Activated gamma-delta T cell treated with anti-CD3 and anti-CD28 coated beads, Interleukin-2, amount 50 U/mL, for 16 hours (primary cell): ENCODE measurements around the gene ADK.

Experiments used
- DNase-seq: peaks from one replicate; pipeline ENCODE4 v3.0.0-alpha.2; 2020; ENCODE audit warnings: low read depth

ADK gene

GRCh38 chr10:74612195-74612594 is 461.2 kb downstream of the ADK start:
- no peak for DNase-seq

GRCh38 chr10:74620626-74621025 is 469.6 kb downstream of the ADK start:
- DNase-seq = no peak

- no peak for DNase-seq
Observed at GRCh38 chr10:74623786-74624185, 472.8 kb downstream of the ADK start.

- no peak for DNase-seq
Observed at GRCh38 chr10:74624501-74624900, 473.5 kb downstream of the ADK start.

GRCh38 chr10:74628136-74628535 is 477.1 kb downstream of the ADK start:
- no peak for DNase-seq

- no peak for DNase-seq
Observed at GRCh38 chr10:74634995-74635536, 484.0 kb downstream of the ADK start.

GRCh38 chr10:74635655-74636054 is 484.6 kb downstream of the ADK start:
- DNase-seq = no peak

- DNase-seq = no peak
Observed at GRCh38 chr10:74637685-74638084, 486.7 kb downstream of the ADK start.

- DNase-seq = no peak
Observed at GRCh38 chr10:74640134-74640921, 489.3 kb downstream of the ADK start.

GRCh38 chr10:74641659-74642058 is 490.6 kb downstream of the ADK start:
- DNase-seq = no peak

GRCh38 chr10:74642901-74643595 is 492.0 kb downstream of the ADK start:
- DNase-seq = no peak

- no peak for DNase-seq
Observed at GRCh38 chr10:74643596-74643975, 492.6 kb downstream of the ADK start.

GRCh38 chr10:74644738-74645137 is 493.7 kb downstream of the ADK start:
- DNase-seq = no peak

GRCh38 chr10:74645692-74646091 is 494.7 kb downstream of the ADK start:
- no peak for DNase-seq

GRCh38 chr10:74650613-74651012 is 499.6 kb downstream of the ADK start:
- no peak for DNase-seq

- no peak for DNase-seq
Observed at GRCh38 chr10:74651565-74651964, 500.5 kb downstream of the ADK start.

- no peak for DNase-seq
Observed at GRCh38 chr10:74652664-74653063, 501.6 kb downstream of the ADK start.

- no peak for DNase-seq
Observed at GRCh38 chr10:74658511-74658910, 507.5 kb downstream of the ADK start.

GRCh38 chr10:74662635-74663034 is 511.6 kb downstream of the ADK start:
- no peak for DNase-seq

- no peak for DNase-seq
Observed at GRCh38 chr10:74669210-74669609, 518.2 kb downstream of the ADK start.

- DNase-seq = no peak
Observed at GRCh38 chr10:74671716-74672115, 520.7 kb downstream of the ADK start.

GRCh38 chr10:74672430-74673165 is 521.6 kb downstream of the ADK start:
- DNase-seq = no peak

GRCh38 chr10:74674927-74675326 is 523.9 kb downstream of the ADK start:
- DNase-seq = no peak
